Breast epithelium (tissue), 3 donors: ENCODE results near the gene CHRM1.

Experiments used
- POLR2A ChIP-seq: fragments of 450-650 bp; IDR thresholded peaks from one replicate; pipeline ENCODE4 v1.6.1; 2016; ENCODE audit warnings: antibody characterized with exemption, mild to moderate bottlenecking, moderate library complexity
- TF ChIP-seq, protein P1 (sequence below), 3 donors: fragments of 450-650 bp; IDR thresholded peaks; one replicate each; pipeline ENCODE4 v1.5.1; 2016 to 2017; ENCODE audit warnings: antibody characterized with exemption in 3 of 3, mild to moderate bottlenecking in 3 of 3, moderate library complexity in 3 of 3

DNA sequence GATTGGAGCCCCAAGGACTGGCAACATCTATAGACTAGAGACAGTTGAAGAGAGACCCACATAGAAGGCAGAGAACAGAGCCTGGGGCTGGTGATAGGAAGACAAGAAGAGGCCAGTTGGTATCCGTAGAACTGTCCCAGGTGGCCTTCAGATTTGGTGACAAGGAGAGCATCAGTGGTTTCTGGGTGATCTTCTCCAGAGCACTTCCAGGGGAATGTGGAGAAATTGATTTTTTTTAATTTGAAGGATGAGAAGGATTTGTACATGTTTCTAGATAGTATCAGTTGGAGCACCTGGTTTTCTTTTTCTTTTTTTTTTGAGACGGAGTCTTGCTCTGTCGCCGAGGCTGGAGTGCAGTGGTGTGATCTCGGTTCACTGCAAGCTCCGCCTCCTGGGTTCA, 25.7 kb downstream of the CHRM1 start:
- TF ChIP-seq POLR2A, result no peak
- TF ChIP-seq, protein P1, sequence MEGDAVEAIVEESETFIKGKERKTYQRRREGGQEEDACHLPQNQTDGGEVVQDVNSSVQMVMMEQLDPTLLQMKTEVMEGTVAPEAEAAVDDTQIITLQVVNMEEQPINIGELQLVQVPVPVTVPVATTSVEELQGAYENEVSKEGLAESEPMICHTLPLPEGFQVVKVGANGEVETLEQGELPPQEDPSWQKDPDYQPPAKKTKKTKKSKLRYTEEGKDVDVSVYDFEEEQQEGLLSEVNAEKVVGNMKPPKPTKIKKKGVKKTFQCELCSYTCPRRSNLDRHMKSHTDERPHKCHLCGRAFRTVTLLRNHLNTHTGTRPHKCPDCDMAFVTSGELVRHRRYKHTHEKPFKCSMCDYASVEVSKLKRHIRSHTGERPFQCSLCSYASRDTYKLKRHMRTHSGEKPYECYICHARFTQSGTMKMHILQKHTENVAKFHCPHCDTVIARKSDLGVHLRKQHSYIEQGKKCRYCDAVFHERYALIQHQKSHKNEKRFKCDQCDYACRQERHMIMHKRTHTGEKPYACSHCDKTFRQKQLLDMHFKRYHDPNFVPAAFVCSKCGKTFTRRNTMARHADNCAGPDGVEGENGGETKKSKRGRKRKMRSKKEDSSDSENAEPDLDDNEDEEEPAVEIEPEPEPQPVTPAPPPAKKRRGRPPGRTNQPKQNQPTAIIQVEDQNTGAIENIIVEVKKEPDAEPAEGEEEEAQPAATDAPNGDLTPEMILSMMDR (IDR thresholded peaks at IDR 0.05), result no peak
